NCI-H187 treated with DMSO at 0.1 percent for 48 hours (cell line): ENCODE results near the gene MINDY2.

ENCODE experiments used
- DNase-seq: peaks from one replicate; lab custom pipeline; 2025; lab: John Stamatoyannopoulos, UW

The MINDY2 gene

GRCh38 chr15:58886921-58887320 lies 115.8 kb downstream of the MINDY2 start:
- no peak for DNase-seq

- DNase-seq: no peak
Measured at GRCh38 chr15:58889363-58889762, 118.3 kb downstream of the MINDY2 start.

DNA sequence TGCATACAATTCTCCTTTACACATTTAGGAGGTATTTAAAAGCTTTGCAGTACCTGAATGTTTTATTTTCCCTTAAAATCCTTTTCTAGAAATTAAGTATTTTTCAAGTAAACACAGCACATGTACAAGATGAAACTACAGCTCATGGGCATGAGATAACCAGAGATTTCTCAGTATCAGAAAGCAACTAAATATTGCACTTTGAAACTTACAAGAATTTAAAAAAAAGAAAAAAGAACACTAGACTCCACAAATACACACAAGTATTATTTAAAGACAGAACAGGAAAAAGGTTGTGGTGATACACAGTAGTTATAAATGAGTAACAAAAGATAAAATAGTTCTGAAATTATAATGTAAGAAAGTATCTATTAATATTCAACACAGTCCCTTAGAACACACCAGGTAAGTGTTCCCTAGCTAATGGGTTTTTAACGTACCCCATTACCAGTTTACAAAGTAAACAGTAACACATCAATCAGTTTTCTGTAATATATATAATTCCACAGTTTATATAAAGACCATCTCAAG lies 127.1 kb downstream of the MINDY2 start:
- no peak for DNase-seq

GRCh38 chr15:58900631-58901030 lies 129.5 kb downstream of the MINDY2 start:
- no peak for DNase-seq

DNA sequence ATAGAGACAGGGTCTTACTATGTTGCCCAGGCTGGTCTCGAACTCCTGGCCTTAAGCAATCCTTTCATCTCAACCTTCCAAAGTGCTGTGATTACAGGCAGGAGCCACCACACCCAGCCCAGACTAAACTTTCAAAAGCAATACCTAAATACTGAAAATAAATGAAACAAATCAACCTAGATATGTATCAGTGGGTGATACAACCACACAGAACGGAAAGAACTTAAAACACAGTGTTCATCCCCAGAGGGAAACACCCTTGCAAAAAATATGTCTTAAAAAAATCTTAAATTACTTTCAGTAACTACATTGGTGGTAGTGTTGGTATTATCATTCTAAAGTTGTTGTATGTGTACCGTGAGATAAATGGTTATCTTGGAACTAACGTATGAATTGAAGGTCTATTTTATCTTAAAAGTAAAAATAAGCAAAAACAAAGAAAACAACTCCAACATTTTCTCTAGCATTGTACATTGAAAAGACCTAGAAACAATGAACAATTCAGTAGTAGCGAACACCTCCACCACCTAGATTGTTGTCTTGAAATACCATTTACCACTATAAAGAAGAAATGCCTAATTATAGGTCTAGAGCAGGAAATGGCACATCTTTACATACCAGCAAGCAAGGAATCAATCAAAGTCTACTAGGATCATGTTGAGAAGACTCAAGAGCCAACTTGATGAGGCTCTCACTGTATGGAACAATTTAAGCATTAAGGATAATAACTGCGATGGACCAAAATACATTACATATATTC lies 137.6 kb downstream of the MINDY2 start:
- no peak for DNase-seq

DNA sequence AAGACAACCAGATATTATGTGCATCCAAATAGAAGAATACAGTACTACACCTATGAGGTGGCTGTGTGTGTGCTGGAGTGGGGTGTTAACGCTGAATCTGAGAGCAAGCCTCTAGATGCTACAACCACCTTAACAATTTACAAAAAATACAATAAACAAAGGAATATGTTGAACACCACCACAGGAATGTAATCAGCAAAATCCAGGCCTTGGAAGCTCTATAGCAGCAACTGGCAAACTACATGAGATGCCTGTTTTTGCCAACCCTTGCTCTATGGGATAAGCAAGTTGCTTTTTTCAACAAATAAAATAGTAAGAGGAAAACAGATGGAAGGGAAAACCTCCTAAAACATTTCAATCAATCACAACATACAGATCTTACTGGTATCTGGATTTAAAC lies 138.5 kb downstream of the MINDY2 start:
- DNase-seq: no peak

- DNase-seq: no peak
Measured at GRCh38 chr15:58910456-58910855, 139.4 kb downstream of the MINDY2 start.
